Measurements from ENCODE around the gene ATG2A.
A peak's percentile ranks its signal among the peaks of the same experiment; 100 is the strongest.

DNA sequence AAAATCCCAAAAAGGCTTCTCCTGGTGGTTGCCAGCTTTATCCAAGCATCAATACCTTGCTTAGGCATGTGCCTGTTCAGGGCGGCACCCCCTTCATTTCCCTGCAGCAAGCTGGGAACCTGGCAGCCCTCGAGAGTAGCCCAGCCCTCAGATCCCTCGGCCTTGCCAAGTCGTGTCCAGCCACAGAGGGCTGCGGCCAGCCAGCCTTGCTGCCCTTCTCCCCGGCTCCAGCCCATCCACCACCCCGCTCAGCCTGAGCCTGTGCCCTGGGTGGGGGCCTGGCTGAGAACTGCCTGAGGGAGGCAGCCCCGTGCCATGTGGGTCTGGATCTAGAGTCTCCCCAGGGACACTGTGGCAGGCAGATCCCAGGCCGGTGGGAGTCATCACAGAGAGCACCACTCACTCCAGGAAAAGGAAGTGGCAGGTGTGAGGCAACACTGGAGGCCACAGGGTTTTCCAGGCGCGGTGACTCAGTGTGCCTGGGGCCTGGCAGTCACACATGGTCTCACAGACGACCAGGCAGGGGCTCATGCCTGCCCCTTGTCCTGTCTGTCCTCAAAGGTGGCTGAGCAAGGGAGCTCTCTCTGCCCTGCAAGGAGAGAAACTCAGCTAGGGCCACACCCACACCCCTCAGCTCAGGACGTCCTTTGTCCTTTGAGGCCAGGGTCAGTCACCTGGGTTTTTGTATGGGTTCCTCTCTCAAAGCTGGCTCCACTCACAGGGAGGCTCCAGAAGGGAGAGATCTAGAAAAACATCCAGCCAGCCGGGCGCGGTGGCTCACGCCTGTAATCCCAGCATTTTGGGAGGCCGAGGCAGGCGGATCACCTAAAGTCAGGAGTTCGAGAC, 60.4 kb downstream of the ATG2A start:
- TF ChIP-seq CTCF (IDR thresholded peaks at IDR 0.05; ENCODE audit: low read depth, low read length) (peak; percentile 41), POLR2A (IDR thresholded peaks at IDR 0.05; ENCODE audit: extremely low read depth, insufficient read length) (no peak), MAX (IDR thresholded peaks at IDR 0.05; ENCODE audit: low read depth, low read length) (peak; percentile 92)
